ENCODE data around the gene SYVN1. TPM values are rescaled to one million over a fixed set of nuclear protein-coding genes. Genes with fewer than 3 reads are reported as not detected.
A peak's percentile ranks its signal among the peaks of the same experiment; 100 is the strongest.

The SYVN1 gene
- polyA plus RNA-seq, 3 donors = 3.5 to 81.6 (median 6.4) TPM

DNA sequence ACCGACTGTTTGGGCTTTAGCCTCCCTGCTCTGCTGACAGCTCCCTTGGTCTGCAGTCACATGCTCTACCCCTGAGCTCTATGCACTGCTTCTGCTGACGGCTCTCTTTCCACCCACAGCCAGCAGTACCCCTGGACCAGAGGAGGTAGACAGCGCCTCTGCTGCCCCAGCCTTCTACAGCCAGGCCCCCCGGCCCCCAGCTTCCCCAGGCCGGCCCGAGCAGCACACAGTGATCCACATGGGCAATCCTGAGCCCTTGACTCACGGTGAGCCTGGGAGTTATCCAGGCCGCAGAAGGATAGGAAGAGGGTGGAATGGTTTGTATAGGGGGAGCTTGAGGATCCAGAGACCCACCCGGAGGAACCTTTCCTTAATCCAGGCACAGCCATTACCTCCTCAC, 47.5 kb downstream of the SYVN1 start:
- Histone ChIP-seq H3K4me1 (ENCODE audit: control insufficient read depth in 1 of 2, insufficient read depth in 2 of 2, low read length in 2 of 2) (peaks cover 19 to 28% of the 10 kb centered on the region in 2 donors), H3K9me3 (replicated peaks in 1 of 2; ENCODE audit: control insufficient read depth in 1 of 2, insufficient read depth in 1 of 2, low read length in 2 of 2) (no peaks in the 10 kb centered on the region), H3K9ac (ENCODE audit: insufficient read depth, low read length, poor library complexity, severe bottlenecking) (no peak overlapping the region), H3K36me3 (replicated peaks in 1 of 2; ENCODE audit: control insufficient read depth in 1 of 2, insufficient read depth in 2 of 2, low read length in 2 of 2) (peaks cover 33 to 48% of the 10 kb centered on the region in 2 donors), H2AFZ (ENCODE audit: insufficient read depth, low read depth, low read length, poor library complexity, severe bottlenecking) (no peak overlapping the region), H3K27me3 (ENCODE audit: control insufficient read depth in 2 of 2, insufficient read depth in 2 of 2, low read length in 2 of 2) (no peaks in the 10 kb centered on the region), H3K79me2 (ENCODE audit: insufficient read depth, low read length) (peaks cover 38% of the 10 kb centered on the region), H3K4me3 (replicated peaks in 1 of 3; ENCODE audit: low read depth in 2 of 3, low read length in 3 of 3) (no peak overlapping the region), H3K4me2 (replicated peaks; ENCODE audit: extremely low read depth, low read length, poor library complexity, severe bottlenecking) (no peak overlapping the region), H4K20me1 (ENCODE audit: insufficient read depth, low read length) (no peaks in the 10 kb centered on the region), H3K27ac (ENCODE audit: low read depth in 1 of 2, low read length in 2 of 2) (no peak overlapping the region)
- Mint-ChIP-seq H3K27ac (no peak overlapping the region), H3K4me3 (no peak overlapping the region), H3K36me3 (peaks cover 43 to 54% of the 10 kb centered on the region in 2 donors), H3K9me3 (peaks cover 0 to 2% (median 0%) of the 10 kb centered on the region in 7 donors), H3K4me1 (peaks cover 29% of the 10 kb centered on the region), H3K27me3 (ENCODE audit: low read depth in 3 of 3) (no peaks in the 10 kb centered on the region)
- no peak for DNase-seq
- TF ChIP-seq, protein P1, sequence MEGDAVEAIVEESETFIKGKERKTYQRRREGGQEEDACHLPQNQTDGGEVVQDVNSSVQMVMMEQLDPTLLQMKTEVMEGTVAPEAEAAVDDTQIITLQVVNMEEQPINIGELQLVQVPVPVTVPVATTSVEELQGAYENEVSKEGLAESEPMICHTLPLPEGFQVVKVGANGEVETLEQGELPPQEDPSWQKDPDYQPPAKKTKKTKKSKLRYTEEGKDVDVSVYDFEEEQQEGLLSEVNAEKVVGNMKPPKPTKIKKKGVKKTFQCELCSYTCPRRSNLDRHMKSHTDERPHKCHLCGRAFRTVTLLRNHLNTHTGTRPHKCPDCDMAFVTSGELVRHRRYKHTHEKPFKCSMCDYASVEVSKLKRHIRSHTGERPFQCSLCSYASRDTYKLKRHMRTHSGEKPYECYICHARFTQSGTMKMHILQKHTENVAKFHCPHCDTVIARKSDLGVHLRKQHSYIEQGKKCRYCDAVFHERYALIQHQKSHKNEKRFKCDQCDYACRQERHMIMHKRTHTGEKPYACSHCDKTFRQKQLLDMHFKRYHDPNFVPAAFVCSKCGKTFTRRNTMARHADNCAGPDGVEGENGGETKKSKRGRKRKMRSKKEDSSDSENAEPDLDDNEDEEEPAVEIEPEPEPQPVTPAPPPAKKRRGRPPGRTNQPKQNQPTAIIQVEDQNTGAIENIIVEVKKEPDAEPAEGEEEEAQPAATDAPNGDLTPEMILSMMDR (IDR thresholded peaks at IDR 0.05) = no peak
- intact Hi-C loops (cut with micrococcal nuclease) = loop anchor here in 1 of 2 donors (5.0 kb wide), 1 partner anchor 55 kb away; no protein-coding TSS in a partner anchor
- WGBS (ENCODE audit: insufficient coverage) = 96% methylated on average over 5 of the region's 9 CpGs

DNA sequence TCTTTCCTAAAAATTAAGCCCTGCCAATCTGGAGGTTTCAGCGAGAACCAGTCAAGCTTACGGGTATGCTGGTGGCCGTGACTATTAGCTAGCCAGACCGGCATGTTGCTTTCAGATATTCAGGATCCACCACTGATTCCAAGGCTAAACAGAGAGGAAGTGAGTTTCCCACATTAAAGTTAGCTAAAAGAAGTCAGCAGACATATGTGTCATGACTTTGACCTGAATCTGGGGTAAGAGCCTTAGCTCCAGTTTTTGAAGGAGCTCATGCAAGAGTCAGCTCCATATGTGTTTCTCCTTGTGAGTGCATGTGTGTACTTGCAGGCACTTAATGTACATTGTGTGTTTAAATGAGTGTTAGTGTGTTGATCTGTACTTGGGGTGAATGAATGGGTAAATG, 48.9 kb downstream of the SYVN1 start:
- peaks cover 47% of the 10 kb centered on the region for H3K79me2 ChIP-seq (ENCODE audit: insufficient read depth, low read length)
- H3K36me3 ChIP-seq (replicated peaks in 1 of 2; ENCODE audit: control insufficient read depth in 1 of 2, insufficient read depth in 2 of 2, low read length in 2 of 2) = peaks cover 33 to 48% of the 10 kb centered on the region in 2 donors
- no peaks in the 10 kb centered on the region for H3K9me3 ChIP-seq (replicated peaks in 1 of 2; ENCODE audit: control insufficient read depth in 1 of 2, insufficient read depth in 1 of 2, low read length in 2 of 2)
- peak overlapping the region in 1 of 3 experiments; percentile 95 for H3K4me3 ChIP-seq (replicated peaks in 1 of 3; ENCODE audit: low read depth in 2 of 3, low read length in 3 of 3)
- H3K27ac ChIP-seq (ENCODE audit: low read depth in 1 of 2, low read length in 2 of 2) = peak overlapping the region; percentile 73 to 92
- Mint-ChIP-seq H3K27ac (peak overlapping the region in 6 of 7 donors; percentile 47 to 98 (median 94)), H3K4me1 (peaks cover 42% of the 10 kb centered on the region), H3K27me3 (ENCODE audit: low read depth in 3 of 3) (no peaks in the 10 kb centered on the region), H3K4me3 (peak overlapping the region; percentile 88 to 95), H3K36me3 (peaks cover 43 to 55% of the 10 kb centered on the region in 2 donors), H3K9me3 (peaks cover 0 to 2% (median 0%) of the 10 kb centered on the region in 7 donors)
- H3K4me2 ChIP-seq (replicated peaks; ENCODE audit: extremely low read depth, low read length, poor library complexity, severe bottlenecking) = no peak overlapping the region
- no peaks in the 10 kb centered on the region for H4K20me1 ChIP-seq (ENCODE audit: insufficient read depth, low read length)
- H3K9ac ChIP-seq (ENCODE audit: insufficient read depth, low read length, poor library complexity, severe bottlenecking) = no peak overlapping the region
- no peaks in the 10 kb centered on the region for H3K27me3 ChIP-seq (ENCODE audit: control insufficient read depth in 2 of 2, insufficient read depth in 2 of 2, low read length in 2 of 2)
- TF ChIP-seq, protein P1 (IDR thresholded peaks at IDR 0.05) = no peak
- DNase-seq = no peak
- H2AFZ ChIP-seq (ENCODE audit: insufficient read depth, low read depth, low read length, poor library complexity, severe bottlenecking) = no peak overlapping the region
- WGBS (ENCODE audit: insufficient coverage) = 86% methylated on average over 4 of the region's 4 CpGs
- intact Hi-C loops (cut with micrococcal nuclease) = loop anchor here (2.0 to 5.0 kb wide), 2 partner anchors 37 to 53 kb away; partner anchors contain the start of genes FAU (in 2 of the 2) and MRPL49 (in 2 of the 2)
- H3K4me1 ChIP-seq (ENCODE audit: control insufficient read depth in 1 of 2, insufficient read depth in 2 of 2, low read length in 2 of 2) = peaks cover 32 to 42% of the 10 kb centered on the region in 2 donors
